Astrocyte of the cerebellum (primary cell): ENCODE results near the gene NDUFV1.
A peak's percentile ranks its signal among the peaks of the same experiment; 100 is the strongest.

Experiments used
- DNase-seq: peaks from one replicate; pipeline ENCODE4 v3.0.0-alpha.2; 2011; ENCODE audit warnings: low read depth
- H3K4me3 ChIP-seq: 2 replicates; pipeline ENCODE4 v1.5.1; 2011; ENCODE audit warnings: mild to moderate bottlenecking, low read depth, low read length, moderate library complexity
- in situ Hi-C: cut with HindIII; loops from 2 replicates; pipeline ENCODE4 v1.10.0; 2017; ENCODE audit warnings: low sequenced_read_pairs
- TF ChIP-seq, protein P1 (sequence below): IDR thresholded peaks from 2 replicates; pipeline ENCODE4 v1.5.1; 2012; ENCODE audit warnings: low read length, low read depth, moderate library complexity, mild to moderate bottlenecking; ENCODE audit errors: missing control alignments

Gene NDUFV1

GRCh38 chr11:67626970-67627369, 20.2 kb downstream of the NDUFV1 start:
- TF ChIP-seq, protein P1, sequence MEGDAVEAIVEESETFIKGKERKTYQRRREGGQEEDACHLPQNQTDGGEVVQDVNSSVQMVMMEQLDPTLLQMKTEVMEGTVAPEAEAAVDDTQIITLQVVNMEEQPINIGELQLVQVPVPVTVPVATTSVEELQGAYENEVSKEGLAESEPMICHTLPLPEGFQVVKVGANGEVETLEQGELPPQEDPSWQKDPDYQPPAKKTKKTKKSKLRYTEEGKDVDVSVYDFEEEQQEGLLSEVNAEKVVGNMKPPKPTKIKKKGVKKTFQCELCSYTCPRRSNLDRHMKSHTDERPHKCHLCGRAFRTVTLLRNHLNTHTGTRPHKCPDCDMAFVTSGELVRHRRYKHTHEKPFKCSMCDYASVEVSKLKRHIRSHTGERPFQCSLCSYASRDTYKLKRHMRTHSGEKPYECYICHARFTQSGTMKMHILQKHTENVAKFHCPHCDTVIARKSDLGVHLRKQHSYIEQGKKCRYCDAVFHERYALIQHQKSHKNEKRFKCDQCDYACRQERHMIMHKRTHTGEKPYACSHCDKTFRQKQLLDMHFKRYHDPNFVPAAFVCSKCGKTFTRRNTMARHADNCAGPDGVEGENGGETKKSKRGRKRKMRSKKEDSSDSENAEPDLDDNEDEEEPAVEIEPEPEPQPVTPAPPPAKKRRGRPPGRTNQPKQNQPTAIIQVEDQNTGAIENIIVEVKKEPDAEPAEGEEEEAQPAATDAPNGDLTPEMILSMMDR, result no peak
- in situ Hi-C loops, result no loop called here
- H3K4me3 ChIP-seq, result no peak overlapping the region
- DNase-seq, result no peak

DNA sequence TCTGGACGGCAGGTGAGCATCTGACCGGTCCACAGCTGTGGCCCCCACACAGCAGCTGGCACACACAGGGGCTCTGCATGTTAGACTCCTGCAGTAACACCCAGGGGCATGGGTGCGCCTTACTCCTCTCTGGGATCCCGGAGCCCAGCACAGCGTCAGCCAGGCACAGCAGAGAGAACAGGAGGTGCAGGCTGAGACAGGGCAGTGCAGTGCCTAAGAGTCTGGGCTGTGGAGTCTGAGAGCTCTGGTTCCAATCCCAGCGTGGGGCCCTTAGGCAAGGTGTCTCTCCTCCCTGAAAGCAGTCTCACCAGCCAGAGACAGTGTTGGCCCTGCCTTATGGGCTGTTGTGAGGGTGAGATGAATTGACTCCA, 20.7 kb downstream of the NDUFV1 start:
- no peak for DNase-seq
- H3K4me3 ChIP-seq, result no peak overlapping the region
- TF ChIP-seq, protein P1, result no peak
- in situ Hi-C loops, result no loop called here

DNA sequence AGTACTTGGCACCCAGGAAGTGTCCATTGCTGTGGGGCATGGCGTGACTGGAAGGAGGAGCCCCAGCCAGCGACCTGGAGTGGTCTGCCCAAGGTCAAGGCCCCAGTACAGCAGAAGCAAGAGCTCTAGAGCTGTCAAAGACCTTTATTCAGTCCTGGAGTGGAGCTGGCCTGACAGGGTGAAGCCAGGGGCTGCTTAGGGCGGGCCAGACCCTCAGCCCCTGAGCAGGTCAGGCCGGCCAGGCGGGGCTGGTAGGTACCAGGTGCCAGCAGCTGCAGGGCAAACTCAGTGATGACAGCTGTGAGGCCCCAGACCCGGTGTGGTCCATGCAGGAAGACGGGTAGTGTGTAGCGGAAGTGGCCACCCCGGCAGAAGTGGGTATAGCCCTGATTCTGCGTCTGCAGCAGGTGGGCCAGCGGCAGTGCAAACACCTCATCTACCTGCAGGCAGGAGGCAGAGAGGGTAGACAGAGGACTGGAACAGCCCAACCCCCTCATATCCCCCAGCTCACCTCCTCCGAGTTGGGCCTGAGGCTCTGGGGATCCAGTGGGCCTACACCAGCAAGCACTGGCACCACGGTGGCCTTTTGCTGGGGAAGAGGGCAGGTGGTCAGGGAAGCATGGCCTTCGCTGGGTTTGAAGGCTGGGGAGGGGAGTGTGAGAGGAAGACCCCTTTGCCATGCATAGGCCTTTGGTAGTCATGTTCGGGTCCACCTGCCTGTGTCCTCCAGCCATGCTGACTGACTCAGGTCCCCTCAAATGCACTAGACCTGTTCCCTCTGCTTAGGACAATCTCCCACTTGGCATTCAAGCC, 21.3 kb downstream of the NDUFV1 start:
- in situ Hi-C loops, result no loop called here
- TF ChIP-seq, protein P1, result no peak
- no peak for DNase-seq
- H3K4me3 ChIP-seq, result no peak overlapping the region

- no peak for DNase-seq
- in situ Hi-C loops, result no loop called here
- peak overlapping the region; percentile 50 for H3K4me3 ChIP-seq
- TF ChIP-seq, protein P1, result peak; percentile 77
Observed at GRCh38 chr11:67628710-67629385, 22.1 kb downstream of the NDUFV1 start.

GRCh38 chr11:67629386-67630227, 22.9 kb downstream of the NDUFV1 start, which contains the start of gene NUDT8:
TSS of gene NUDT8 (minus strand) at chr11:67629937. CDS start at chr11:67629911, 26 bp downstream.
- in situ Hi-C loops, result no loop called here
- peak; percentile 47 for DNase-seq
- peak within 1 kb of the TSS; percentile 67 for H3K4me3 ChIP-seq
- TF ChIP-seq, protein P1, result no peak
